HG03460 (cell line): ENCODE results near the gene CNIH1.
"Not testable (repeated sequence)": the region's sequence is repeated elsewhere in the genome, so short reads cannot be mapped to it uniquely, and the experiment has no call there.

Experiments used
- ATAC-seq: cut with Tn5 transposase; IDR thresholded peaks from one replicate; pipeline ENCODE4 v1.9.1; 2021; ENCODE audit not compliant: unreplicated experiment

Gene CNIH1

DNA sequence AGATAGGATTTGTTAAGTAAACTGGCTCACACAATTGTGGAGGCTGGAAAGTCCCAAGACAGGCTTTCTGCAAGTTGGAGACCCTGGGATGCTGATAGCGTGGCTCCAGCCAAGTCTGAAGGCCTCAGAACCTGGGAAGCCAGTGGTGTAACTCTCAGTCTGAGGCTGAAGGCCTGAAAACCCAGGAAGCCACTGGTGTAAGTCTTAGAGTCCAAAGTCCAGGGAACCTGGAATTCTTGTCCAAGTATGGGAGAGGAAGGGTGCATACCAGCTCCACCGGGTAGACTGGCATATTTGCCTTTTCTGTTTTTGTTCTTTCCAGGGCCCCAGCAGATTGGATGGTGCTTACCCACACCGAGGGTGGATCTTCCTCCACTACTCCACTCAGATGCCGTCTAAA lies 29.5 kb upstream of the CNIH1 start:
- no peak for ATAC-seq

DNA sequence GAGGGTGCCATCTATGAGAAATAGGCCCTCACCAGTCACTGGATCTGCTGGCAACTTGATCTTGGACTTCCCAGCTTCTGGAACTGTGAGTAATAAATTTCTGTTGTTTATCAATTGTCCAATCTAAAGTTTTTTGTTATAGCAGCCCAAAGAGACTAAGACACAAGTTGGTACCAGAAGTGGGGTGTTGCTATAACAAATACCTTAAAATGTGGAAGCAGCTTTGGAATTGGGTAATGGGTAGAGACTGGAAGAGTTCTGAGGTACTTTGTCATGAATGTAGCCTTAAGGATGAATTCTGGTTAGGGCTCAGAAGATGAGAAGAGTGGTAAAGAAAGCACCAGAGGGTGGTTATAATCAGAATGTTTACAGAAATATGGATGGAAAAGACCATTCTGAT lies 26.1 kb upstream of the CNIH1 start:
- no peak for ATAC-seq

DNA sequence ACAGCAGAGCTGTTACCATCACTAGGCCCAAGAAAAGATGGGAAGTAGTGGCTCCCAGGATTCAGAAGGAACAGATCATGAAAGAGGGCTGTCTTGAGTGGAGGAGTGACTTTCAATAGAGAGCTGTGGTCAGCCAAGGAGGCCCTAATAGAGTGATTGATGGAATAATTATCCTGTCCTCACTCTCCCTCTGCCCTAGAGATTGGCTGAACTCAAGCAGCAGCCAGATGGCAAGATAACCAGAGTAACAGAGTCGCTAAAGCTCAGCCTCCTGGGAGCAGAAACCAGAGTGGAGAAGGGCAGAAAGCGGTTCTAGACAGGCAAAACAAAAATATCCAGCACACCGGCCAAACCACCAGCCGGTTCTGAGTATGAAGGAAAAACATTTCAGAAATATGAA lies 24.5 kb upstream of the CNIH1 start:
- ATAC-seq = no peak

DNA sequence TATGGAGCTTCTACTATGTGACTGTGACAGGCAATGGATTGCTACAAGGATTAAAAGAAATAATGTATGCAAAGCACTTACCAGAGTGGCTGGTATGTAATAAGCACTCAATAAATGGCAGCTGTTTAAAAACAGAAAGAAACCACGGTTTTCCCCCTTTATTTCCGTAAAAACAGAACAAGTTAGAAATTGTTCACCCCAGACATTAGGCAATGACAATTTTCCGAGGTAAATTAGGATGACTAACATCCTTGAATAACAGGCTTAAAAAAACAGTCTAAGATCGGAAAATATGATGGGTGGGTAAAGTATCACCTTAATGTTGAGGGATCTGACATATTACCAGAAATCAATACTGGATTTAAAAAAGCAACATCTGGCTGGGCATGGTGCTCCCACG lies 20.9 kb upstream of the CNIH1 start:
- no peak for ATAC-seq

DNA sequence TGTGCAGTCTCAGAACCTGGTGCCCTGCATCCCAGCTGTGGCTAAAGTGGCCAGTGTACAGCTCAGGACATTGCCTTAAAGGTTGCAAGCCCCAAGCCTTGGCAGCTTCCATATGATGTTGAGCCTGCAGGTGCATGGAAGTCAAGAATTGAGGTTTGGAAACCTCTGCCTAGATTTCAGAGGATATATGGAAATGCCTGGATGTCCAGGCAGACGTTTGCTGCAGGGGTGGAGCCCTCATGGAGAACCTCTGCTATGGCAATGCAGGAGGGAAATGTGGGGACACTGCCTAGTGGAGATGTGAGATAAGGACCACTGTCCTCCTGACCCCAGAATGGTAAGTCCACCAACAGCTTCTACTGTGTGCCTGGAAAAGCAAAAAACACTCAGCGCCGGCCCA lies 17.9 kb upstream of the CNIH1 start:
- no peak for ATAC-seq

DNA sequence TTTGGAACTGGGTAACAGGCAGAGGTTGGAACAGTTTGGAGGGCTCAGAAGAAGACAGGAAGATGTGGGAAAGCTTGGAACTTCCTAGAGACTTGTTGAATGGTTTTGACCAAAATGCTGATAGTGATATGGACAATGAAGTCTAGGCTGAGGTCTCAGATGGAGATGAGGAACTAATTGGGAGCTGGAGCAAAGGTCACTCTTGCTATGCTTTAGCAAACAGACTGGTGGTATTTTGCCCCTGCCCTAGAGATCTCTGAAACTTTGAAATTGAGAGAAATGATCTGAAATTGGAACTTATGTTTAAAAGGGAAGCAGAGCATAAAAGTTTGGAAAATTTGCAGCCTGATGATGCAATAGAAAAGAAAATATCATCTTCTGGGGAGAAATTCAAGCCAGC lies 17.4 kb upstream of the CNIH1 start:
- ATAC-seq = not testable (repeated sequence)

DNA sequence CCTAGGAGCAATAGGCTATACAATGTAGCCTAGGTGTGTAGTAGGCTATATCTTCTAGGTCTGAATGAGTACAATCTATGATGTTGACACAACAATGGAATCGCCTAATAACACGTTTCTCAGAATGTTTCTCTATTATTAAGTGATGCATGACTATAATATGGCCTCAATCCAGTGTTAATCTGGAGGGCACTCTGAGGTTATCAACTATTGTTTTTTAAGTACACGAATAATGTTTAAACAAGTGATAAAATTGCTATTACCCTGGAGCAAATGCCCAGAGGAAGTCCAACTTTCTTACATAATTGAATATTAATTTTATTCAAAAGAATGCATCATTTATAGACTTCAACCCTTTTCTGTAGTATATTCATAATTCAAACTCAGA lies 16.4 kb upstream of the CNIH1 start:
- ATAC-seq = no peak

DNA sequence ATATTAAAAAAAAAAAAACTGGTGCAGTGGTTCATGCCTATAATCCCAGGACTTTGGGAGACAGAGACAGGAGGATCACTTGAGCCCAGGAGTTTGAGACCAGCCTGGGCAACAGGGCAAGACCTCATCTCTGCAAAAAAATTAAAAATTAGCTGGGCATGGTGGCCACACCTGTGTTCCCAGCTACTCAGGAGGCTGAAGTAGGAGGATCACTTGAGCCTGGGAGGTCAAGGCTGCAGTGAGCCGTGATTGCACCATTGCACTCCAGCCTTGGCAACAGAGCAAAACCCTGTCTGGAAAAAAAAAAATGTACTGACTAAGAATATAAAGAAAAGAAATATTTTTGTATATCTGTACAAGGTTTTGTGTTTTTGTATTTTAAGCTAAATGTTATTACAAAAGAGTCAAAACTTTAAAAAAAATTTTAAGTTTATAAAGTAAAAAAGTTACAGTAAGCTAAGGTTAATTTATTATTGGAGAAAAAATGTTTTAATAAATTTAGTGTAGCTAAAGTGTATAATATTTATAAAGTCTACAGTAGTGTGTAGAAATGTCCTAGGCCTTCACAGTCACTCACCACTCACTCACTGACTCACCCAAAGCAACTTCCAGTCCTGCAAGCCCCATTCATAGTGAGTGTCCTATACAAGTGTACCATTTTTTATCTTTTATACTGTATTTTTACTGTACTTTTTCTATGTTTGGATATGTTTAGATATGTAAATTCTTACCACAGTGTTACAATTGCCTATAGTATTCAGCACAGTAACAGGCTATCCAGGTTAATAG lies 15.8 kb upstream of the CNIH1 start:
- not testable (repeated sequence) for ATAC-seq

DNA sequence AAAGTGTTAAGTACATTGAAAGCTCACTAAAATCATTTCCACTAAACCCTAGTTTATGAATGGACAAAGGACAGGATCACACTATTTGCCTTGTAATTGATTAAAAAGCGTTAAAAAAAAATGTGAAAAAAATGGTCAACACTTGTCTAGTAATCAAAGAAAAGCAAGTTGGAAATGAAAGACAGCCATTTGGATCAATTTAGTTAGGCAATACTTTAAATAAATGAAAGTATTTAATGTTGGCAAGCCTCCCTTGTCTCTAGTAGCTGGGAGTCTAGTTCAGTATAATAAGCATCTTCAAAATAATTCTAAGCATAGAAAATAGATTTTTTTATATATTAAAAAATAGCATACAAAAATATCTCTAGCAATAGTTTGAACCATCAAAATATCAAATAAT lies 14.2 kb upstream of the CNIH1 start:
- ATAC-seq = no peak

DNA sequence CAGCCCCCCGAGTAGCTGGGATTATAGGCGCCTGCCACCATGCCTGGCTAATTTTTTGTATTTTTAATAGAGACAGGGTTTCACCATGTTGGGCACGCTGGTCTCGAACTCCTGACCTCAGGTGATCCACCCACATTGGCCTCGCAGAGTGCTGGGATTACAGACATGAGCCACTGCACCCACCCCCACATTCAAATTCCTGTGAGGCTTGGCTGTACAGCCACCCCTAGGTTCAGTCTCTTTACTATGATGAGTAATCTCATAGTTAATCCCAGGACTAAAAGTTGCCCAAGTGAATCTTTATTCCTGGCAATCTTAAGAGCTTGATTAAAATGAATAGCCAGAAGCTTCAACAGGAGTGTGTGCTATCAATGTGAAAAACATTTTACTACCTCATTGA lies 12.8 kb upstream of the CNIH1 start:
- ATAC-seq = not testable (repeated sequence)

DNA sequence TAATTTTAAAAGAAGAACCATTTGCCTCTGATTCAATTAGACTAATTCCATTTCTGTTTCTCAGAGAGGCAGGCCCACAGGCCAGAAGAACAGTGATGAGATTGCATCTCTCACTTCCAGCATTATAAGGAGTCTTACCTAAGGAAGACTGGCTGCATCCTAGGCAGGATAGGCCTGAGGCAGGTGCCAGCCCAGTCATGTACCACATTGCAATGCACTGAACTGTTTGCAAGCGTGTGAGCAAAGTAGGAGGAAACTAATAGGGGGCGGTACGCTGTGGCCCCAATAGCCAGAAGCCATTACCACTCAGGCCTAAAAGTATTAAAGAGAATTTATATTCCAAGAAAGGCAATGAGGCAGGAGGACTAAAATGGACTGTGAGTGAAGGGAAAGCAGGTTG lies 12.1 kb upstream of the CNIH1 start:
- no peak for ATAC-seq

DNA sequence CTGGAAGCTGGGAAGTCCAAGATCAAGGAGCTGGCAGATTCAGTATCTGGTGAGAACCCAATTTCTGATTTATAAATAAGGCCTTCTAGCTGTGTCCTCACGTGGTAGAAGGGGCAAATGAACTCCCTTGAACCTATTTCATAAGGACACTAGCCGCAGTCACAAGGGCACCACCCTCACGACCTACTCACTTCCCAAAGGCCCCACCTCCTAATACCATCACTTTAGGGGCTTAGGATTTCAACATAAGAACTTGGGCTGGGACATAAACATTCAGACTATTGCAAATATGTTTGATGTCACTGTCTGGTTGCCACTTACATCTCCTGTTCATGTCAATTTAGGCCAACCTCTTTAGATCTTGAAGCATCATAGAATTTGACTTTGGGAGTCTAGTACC lies 10.8 kb upstream of the CNIH1 start:
- ATAC-seq = no peak

DNA sequence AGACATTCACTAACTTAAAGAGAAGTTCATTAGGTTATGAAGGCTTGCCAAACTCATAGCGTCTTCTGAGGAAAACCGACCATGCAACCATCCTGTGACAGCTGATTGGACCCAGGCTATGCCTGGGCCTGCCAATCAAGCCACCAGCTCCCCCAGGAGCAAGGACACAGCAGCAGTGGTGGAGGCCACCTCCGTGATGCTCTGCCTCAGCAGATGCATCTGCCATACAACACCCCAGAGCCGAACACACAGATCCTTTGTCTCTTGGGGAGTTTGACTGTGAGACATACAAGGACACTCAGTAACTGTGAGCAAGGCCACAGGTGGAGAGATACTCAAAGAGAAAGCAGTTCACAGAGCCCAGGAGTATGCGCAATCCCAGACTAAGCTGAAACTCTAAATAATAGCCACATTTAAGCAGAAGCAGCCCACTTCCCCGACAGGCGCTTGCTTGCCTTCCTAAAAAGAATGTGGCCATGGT lies 10.0 kb upstream of the CNIH1 start:
- ATAC-seq = no peak

DNA sequence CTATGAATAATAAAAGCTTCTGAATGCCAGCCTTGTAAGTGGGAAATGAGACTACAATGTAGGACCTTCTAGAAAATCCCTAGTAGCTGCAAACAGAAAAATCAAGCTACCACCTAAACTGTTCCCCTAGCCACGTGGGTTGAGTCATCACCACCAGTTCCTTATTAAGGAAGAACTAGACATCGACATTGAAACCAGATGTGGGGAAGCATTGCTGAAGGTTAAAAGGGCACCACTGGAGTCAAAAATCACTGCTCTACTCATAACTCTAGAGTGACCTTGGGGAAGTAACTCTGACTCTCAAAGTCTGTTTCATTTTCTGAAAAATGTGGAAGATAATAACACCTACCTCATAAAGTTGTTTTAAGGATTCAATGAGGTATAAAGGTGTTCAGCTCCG lies 9.4 kb upstream of the CNIH1 start:
- no peak for ATAC-seq

DNA sequence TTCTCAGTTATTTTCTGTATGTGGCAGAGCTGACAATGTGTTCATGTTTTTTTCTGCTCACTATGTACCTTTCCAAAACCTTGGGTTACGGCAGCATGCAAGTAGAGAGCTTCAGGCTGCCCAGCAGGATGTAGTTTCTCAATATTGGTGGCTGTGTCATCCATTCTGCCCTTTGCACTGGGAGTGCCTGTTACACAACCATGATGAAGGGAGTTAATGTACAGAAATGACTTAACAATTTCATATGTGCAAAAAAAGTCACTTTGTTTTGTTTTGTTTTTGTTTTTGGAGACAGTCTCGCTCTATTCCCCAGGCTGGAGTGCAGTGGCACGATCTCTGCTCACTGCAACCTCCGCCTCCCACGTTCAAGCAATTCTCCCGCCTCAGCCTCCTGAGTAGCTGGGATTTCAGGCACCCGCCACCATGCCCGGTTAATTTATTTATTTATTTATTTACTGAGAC lies 6.1 kb upstream of the CNIH1 start:
- ATAC-seq = no peak

DNA sequence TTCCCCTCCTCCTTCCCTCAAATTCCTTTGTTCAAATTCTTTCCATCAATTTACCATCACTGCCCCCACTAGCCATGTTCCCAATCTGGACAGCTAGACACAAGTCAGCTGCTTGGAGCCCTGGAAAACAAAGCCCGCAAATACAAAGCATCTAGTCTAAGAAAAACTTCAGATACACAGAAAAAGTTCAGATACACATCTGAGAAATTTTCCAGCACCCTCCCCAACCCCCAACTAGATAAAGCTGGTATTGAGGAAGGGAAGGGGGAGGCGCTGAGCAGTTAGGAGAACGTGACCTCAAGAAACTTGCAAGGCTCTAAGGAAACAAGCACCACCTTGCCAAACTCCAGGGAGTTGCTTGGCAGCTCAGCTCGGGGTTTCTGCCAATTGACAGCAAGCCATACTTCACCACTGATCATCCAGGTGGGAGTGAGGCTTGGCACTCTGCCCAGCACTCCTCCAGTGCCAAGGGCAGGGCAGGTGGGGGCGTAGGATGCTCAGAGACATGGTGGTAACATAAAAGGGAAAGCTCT lies 5.1 kb upstream of the CNIH1 start:
- no peak for ATAC-seq

DNA sequence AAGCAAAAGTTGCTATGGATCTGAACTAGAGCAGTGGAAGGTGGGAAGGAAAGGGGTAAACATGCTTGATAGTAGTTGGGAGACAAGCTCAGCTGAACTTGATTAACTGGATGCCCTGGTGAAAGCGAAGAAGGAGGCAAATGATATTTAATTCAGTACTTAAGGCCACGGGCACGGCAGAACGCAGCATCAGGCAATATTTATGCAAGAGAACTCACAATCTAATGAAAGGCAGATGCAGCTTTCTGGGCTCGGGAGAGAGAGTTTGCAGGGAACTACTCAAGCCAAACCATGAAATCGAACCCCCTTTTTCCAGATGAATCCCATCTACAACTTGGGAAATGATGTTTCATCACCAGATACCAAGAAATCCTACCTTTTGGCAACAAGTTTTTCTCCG lies 3.5 kb upstream of the CNIH1 start:
- no peak for ATAC-seq

DNA sequence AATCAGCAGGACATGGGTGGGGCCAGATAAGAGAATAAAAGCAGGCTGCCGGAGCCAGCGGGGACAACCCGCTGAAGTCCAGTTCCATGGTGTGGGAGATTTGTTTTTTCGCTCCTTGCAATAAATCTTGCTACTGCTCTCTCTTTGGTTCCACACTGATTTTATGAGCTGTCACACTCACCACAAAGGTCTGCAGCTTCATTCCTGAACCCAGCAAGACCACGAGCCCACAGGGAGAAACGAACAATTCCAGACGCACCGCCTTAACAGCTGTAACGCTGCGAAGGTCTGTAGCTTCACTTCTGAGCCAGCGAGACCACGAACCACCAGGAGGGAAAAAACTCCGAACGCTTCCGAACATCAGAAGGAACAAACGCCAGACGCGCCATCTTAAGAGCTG lies 2.8 kb upstream of the CNIH1 start:
- ATAC-seq = no peak

DNA sequence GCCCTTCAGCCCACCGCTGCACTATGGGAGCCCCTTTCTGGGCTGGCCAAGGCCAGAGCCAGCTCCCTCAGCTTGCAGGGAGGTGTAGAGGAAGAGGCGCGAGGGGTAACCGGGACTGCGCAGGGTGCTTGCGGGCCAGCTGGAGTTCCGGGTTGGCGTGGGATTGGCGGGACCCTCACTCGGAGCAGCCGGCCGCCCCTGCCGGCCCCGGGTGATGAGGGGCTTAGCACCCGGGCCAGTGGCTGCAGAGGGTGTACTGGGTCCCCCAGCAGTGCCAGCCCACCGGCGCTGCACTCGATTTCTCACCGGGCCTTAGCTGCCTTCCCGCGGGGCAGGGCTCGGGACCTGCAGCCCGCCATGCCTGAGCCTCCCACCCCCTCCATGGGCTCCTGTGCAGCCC lies 1.8 kb upstream of the CNIH1 start:
- not testable (repeated sequence) for ATAC-seq

DNA sequence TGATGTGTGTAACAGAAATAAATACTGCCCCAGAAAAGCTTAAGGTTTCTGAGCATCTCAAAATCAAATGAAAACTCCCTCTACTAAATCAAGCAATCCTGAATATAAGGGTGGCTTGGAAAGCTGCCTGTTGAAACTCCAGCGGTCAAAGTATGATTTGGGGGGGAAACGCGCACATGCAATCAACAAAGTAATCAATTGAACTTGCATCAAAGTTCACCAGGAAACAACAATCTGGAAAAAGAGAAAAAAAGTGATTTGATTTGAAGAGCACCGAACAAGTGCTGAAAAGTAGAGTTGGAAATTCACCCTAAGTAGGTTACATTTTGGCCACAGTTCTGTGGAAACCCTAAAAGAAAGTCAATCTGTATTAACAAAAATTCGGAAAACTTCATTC lies 700 bp downstream of the CNIH1 start:
- ATAC-seq = no peak

DNA sequence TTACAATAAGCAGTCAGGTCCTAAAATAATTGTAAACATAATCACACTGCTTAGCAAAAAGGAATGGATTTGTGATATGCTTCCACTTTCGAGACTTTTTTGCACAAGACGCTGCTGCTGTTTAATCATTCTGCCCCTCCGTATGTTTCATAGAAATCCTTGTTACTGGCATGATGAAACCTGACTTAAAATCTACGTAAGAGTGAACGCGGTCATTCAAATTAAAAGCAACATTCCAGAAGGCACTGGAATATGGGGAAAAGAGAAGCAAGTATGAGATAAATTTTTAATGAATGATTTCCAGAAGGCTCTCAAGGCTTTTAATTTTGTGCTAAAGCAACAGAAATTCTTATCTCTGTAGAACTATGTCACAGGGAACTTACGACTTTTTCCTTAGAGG lies 1.1 kb downstream of the CNIH1 start:
- no peak for ATAC-seq

DNA sequence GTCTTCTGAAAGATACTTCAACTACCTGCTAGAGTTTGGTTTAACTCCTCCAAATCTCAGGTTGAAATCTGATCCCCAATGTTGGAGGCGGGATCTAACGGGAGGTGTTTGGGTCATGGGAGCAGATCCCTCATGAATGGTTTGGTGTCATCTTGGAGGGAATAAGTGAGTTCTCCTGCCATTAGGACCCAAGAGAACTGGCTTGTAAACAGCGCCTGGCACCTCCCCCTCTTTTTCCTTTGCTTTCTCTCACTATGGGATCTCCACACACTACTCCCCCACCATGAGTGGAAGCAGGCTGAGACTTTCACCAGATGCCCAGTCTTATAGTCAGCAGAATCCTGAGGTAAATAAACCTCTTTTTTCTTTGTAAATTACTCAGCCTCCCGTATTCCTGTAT lies 2.5 kb downstream of the CNIH1 start:
- ATAC-seq = no peak

DNA sequence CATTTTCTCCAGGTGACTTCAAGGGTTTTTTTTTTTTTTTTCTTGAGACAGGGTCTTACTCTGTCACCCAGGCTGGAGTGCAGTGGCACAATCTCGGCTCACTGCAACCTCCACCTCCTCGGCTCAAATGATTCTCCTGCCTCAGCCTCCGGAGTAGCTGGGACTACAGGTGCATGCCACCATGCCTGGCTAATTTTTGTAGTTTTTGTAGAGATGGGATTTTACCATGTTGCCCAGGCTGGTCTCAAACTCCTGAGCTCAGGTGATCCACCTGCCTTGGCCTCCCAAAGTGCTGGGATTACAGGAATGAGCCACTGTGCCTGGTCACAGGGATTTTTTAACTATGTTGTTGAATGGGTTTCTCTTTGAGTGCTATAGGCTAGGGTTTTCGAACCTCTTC lies 3.2 kb downstream of the CNIH1 start:
- not testable (repeated sequence) for ATAC-seq
